Erythroblast (primary cell): ENCODE measurements around the gene STEAP3.

ENCODE experiments used
- GATA1 ChIP-seq: IDR thresholded peaks from 2 replicates; pipeline ENCODE4 v1.6.1; 2011; ENCODE audit warnings: low read depth, mild to moderate bottlenecking, control low read depth, low read length, moderate library complexity
- POLR2A ChIP-seq: IDR thresholded peaks from 2 replicates; pipeline ENCODE4 v1.6.1; 2011; ENCODE audit warnings: mild to moderate bottlenecking, low read length

DNA sequence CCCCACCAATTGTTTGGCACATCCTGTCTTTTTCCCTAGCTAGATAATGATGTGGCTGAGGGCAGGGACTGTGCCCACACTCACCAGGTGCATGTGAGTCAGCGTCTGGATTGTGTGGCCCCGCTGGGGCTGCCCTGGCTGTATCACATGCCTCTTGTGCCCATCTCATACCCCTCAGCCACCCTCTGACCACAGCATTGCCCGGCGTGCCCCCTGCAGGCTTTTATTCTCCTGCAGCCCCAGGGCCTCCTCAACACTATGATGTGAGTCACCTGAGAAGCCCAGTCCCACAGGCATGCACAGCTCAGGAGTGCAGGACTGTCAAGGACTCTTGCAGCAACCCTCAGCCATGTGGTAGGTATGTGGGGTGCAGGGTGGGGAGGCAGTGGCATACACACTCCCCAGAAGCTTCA lies 14.8 kb upstream of the STEAP3 start:
- TF ChIP-seq POLR2A (no peak), GATA1 (no peak)
